22Rv1 (cell line): Measurements from ENCODE around the gene SORCS2.

Source experiments
- CTCF ChIP-seq: fragments of 450-650 bp; IDR thresholded peaks from 2 replicates; pipeline ENCODE4 v1.5.1; 2017; ENCODE audit warnings: mild to moderate bottlenecking
- ZFX ChIP-seq: fragments of 450-650 bp; IDR thresholded peaks from 2 replicates; pipeline ENCODE4 v1.6.1; 2017; ENCODE audit warnings: antibody characterized with exemption, borderline replicate concordance

- TF ChIP-seq CTCF = no peak
- no peak for TF ChIP-seq ZFX
These were observed 347.3 kb downstream of the SORCS2 start for GRCh38 chr4:7539659-7540058.
